NCI-H526 treated with DMSO at 0.1 percent for 48 hours (cell line): ENCODE measurements around the gene MCUR1.
"Not testable (repeated sequence)": the region's sequence is repeated elsewhere in the genome, so short reads cannot be mapped to it uniquely, and the experiment has no call there.

Experiments used
- DNase-seq: peaks from one replicate; lab custom pipeline; 2025; lab: John Stamatoyannopoulos, UW

The MCUR1 gene

DNA sequence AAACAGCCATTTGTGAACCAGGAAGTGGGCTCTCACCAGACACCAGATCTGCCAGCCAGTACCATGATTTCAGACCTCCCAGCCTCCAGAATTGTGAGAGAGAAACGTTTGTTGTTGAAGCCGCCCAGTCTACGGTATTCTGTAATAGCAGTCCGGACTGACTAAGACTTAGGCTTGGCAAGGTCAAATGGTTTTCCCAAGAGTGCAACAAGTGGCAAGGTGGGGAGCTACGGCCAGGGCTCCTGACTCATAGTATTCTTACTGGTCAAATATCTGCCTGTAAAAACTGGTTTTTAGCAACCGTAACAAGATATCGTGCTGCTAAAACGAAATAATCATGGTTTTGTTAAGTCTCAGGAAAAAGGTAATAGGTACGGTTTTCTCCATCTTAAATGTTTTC is 37.8 kb downstream of the MCUR1 start:
- DNase-seq: no peak

- not testable (repeated sequence) for DNase-seq
These were observed 38.9 kb downstream of the MCUR1 start for GRCh38 chr6:13775466-13775865.

DNA sequence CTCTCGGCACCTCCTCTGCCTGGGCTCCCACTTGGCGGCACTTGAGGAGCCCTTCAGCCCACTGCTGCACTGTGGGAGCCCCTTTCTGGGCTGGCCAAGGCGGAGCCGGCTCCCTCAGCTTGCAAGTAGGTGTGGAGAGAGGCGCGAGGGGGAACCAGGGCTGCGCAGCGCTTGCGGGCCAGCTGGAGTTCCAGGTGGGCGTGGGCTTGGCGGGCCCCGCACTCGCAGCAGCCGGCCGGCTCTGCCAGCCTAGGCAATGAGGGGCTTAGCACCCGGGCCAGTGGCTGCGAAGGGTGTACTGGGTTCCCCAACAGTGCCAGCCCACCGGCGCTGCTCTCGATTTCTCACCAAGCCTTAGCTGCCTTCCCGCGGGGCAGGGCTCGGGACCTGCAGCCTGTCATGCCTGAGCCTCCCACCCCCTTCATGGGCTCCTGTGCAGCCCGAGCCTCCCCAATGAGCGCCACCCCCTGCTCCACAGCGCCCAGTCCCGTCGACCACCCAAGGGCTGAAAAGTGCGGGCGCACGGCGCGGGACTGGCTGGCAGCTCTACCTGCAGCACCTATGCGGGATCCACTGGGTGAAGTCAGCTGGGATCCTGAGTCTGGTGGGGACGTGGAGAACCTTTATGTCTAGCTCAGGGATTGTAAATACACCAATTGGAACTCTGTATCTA is 41.9 kb downstream of the MCUR1 start:
- DNase-seq: not testable (repeated sequence)

- no peak for DNase-seq
These were observed 44.7 kb downstream of the MCUR1 start for GRCh38 chr6:13769655-13770053.

- DNase-seq: no peak
These were observed 45.2 kb downstream of the MCUR1 start for GRCh38 chr6:13769034-13769654.

GRCh38 chr6:13767121-13767808 is 47.1 kb downstream of the MCUR1 start:
- no peak for DNase-seq

DNA sequence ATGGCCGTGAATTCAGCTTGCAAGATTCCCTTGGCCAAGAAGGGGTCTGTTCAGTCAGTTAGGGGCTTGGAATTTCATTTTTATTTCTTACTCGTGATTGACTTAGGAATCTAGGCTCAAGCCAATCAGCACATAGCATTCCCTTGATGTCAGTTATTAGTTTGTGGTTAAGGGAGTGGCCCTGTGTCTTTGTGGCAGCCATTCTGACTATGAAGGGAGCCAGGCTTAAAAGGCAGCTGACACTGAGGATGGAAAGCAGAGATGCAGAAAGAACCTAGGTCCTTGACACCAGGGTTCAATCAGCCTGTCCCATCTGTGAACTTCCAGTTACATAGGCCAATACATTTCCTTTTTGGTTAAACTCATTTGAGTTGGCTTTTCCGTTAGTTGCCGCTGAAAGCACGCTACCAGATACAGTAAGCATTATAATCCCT is 48.1 kb downstream of the MCUR1 start:
- no peak for DNase-seq

GRCh38 chr6:13765570-13765969 is 48.8 kb downstream of the MCUR1 start:
- no peak for DNase-seq

- DNase-seq: no peak
These were observed 49.4 kb downstream of the MCUR1 start for GRCh38 chr6:13764996-13765395.

DNA sequence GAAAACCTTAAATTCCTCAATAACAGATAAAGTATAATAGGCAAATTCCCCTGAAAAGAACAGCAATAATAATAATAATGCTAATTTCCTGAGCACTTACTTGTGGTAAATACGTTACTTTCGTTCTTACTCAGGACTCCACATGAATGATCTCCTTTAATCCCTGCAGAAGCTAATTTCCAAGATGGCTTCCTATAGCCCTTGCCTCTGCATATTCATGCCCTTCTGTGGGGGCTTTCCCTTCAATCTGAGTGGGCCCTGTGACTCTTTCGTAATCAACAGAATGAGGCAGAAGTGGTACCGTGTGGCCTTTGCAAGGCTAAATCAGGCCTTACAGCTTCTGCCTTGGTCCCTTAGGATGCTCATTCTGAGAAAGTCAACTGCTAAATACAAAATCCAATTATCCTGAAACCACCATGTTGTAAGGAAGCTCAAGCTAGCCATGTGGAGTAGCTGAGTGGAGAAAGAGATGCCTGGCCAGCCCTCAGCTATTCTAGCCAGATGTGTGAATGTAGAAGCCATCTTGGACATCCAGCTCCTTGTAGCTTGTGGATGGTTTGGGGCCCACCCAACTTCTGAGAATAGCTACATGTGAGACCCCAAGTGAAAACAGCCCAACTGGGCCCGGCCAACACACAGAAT is 50.5 kb downstream of the MCUR1 start:
- no peak for DNase-seq

DNA sequence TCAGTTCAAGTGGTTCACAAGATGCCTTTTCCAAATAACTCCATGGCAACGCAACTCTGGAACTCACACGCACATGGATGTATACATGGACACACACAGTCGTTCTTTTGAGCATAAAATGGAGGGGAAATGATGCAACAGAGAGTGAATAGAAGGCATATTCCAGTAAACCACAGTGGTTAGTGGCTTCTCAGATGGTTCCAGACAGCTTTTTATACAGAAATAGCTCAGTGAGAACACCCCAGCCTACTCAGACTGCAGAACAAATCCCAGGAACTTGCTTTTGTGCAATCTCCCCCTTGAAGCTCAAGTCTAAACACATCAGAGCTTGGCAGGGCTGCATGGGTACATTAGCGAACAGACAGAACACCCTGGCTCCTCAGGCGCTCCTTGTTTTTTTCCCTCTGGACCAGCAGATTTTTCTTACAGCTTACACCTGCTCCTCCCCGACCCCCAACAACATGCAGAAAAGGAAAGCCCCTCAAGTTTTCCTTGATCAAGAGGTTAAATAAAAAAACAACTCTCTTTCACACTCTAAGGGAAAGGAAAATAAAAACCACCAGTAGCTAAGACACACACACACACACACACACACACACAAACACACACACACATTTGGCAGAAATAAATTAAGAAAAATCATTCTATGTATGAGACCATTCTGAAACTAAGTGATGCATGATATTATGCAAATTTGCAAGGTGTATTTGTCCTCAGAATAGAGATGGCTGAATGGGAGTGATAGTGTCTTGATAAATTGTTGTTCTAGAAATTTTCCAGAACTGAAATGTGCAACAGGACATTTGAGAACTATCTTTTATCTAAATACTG is 51.5 kb downstream of the MCUR1 start:
- peak; percentile 61 for DNase-seq

GRCh38 chr6:13761361-13762036 is 52.9 kb downstream of the MCUR1 start:
- DNase-seq: no peak

GRCh38 chr6:13760307-13761304 is 53.8 kb downstream of the MCUR1 start:
- DNase-seq: no peak

DNA sequence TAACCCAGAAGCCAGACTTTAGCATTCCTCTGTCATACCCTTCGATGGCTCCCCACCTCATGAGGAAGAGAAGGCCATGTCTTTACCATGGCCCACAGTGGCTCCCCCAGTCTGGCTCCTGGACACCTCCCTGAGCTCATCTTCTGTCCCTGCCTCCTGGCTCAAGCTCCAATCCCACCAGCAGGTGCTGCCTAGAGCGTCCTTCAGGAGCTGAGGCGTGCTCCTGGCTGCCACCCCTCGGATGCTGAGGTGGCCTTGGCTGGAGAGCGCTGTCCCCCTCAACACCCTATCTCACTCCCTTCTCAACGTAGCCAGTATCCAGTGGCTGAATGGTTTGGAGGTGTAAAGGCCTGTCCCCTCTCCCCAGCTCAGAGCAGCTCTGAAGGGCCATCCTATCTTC is 55.3 kb downstream of the MCUR1 start:
- DNase-seq: no peak

- no peak for DNase-seq
These were observed 59.7 kb downstream of the MCUR1 start for GRCh38 chr6:13754644-13755043.

- no peak for DNase-seq
These were observed 70.6 kb downstream of the MCUR1 start for GRCh38 chr6:13743736-13744127.

- DNase-seq: no peak
These were observed 71.2 kb downstream of the MCUR1 start for GRCh38 chr6:13742961-13743735.

- no peak for DNase-seq
These were observed 73.0 kb downstream of the MCUR1 start for GRCh38 chr6:13741365-13741764.
